ENCODE measurements around the gene ZNF341.

ZNF341 gene

GRCh38 chr20:33810885-33811775, 79.3 kb downstream of the ZNF341 start, which contains the start of gene CHMP4B:
TSS of gene CHMP4B (plus strand) at chr20:33811348. CDS start at chr20:33811469, 121 bp downstream.
- POLR2A ChIA-PET = interaction anchor here (1.3 kb wide), 1 partner anchor 10 kb away, joined by 6 read pairs; no protein-coding TSS in a partner anchor
- DNase-seq (ENCODE audit: extremely low spot score) = peak; percentile 98
- CTCF ChIA-PET = interaction anchor here (1.0 to 3.7 kb wide), 8 partner anchors 12 to 351 kb away, joined by 3 to 19 read pairs (median 6); no protein-coding TSS in a partner anchor
- TF ChIP-seq CTCF (IDR thresholded peaks at IDR 0.05; ENCODE audit: control extremely low read depth, extremely low read depth, low read depth, missing control alignments) = no peak

GRCh38 chr20:33811776-33812151, 80.0 kb downstream of the ZNF341 start:
- CTCF ChIA-PET = interaction anchor here (1.4 to 3.7 kb wide), 6 partner anchors 11 to 351 kb away, joined by 3 to 19 read pairs (median 6); no protein-coding TSS in a partner anchor
- no peak for TF ChIP-seq CTCF (IDR thresholded peaks at IDR 0.05; ENCODE audit: control extremely low read depth, extremely low read depth, low read depth, missing control alignments)

GRCh38 chr20:33812152-33812849, 80.5 kb downstream of the ZNF341 start:
- no peak for DNase-seq (ENCODE audit: extremely low spot score)
- ChIA-PET CTCF (interaction anchor here (1.4 to 3.7 kb wide), 4 partner anchors 9 to 20 kb away, joined by 3 to 19 read pairs (median 6); no protein-coding TSS in a partner anchor), POLR2A (interaction anchor here (0.5 to 1.2 kb wide), 2 partner anchors 17 to 148 kb away, joined by 4 to 8 read pairs; no protein-coding TSS in a partner anchor)
- no peak for TF ChIP-seq CTCF (IDR thresholded peaks at IDR 0.05; ENCODE audit: control extremely low read depth, extremely low read depth, low read depth, missing control alignments)

More at GRCh38 chr20:33811776-33812151, 80.0 kb downstream of the ZNF341 start:
- peak; percentile 51 for DNase-seq (ENCODE audit: extremely low spot score)
- POLR2A ChIA-PET = interaction anchor here (1.3 kb wide), 1 partner anchor 10 kb away, joined by 6 read pairs; no protein-coding TSS in a partner anchor

GRCh38 chr20:33812908-33813462, 81.2 kb downstream of the ZNF341 start:
- POLR2A ChIA-PET = interaction anchor here (0.5 to 1.2 kb wide), 2 partner anchors 18 to 149 kb away, joined by 4 to 8 read pairs; no protein-coding TSS in a partner anchor

GRCh38 chr20:33814238-33814712, 82.5 kb downstream of the ZNF341 start:
- no peak for DNase-seq (ENCODE audit: extremely low spot score)
- CTCF ChIA-PET = interaction anchor here (1.1 to 3.7 kb wide), 2 partner anchors 12 to 49 kb away, joined by 3 to 19 read pairs; no protein-coding TSS in a partner anchor
- POLR2A ChIA-PET = no interaction called here
- no peak for TF ChIP-seq CTCF (IDR thresholded peaks at IDR 0.05; ENCODE audit: control extremely low read depth, extremely low read depth, low read depth, missing control alignments)

More at GRCh38 chr20:33812908-33813462, 81.2 kb downstream of the ZNF341 start:
- CTCF ChIA-PET = interaction anchor here (1.0 to 3.7 kb wide), 5 partner anchors 8 to 50 kb away, joined by 3 to 19 read pairs (median 3); no protein-coding TSS in a partner anchor
- no peak for TF ChIP-seq CTCF (IDR thresholded peaks at IDR 0.05; ENCODE audit: control extremely low read depth, extremely low read depth, low read depth, missing control alignments)
- DNase-seq (ENCODE audit: extremely low spot score) = no peak
